Stimulated activated CD4-positive, alpha-beta T cell treated with anti-CD3 and anti-CD28 coated beads, Interleukin-4, amount 100 ng/mL, for 48 hours (primary cell): ENCODE data around the gene TTLL12.

Source experiments
- DNase-seq, 2 donors: peaks; one replicate each; pipeline ENCODE4 v3.0.0-alpha.2; 2020; ENCODE audit warnings: low read depth in 2 of 2

The TTLL12 gene

GRCh38 chr22:43213962-43214361 is 27.0 kb upstream of the TTLL12 start:
- DNase-seq: no peak

- DNase-seq: no peak
These were observed 26.1 kb upstream of the TTLL12 start for GRCh38 chr22:43213051-43213450.

- DNase-seq: no peak
These were observed 25.6 kb upstream of the TTLL12 start for GRCh38 chr22:43212434-43212952.

- DNase-seq: no peak
These were observed 25.1 kb upstream of the TTLL12 start for GRCh38 chr22:43211941-43212433.

- no peak for DNase-seq
These were observed 23.9 kb upstream of the TTLL12 start for GRCh38 chr22:43210631-43211515.

- DNase-seq: no peak
These were observed 23.0 kb upstream of the TTLL12 start for GRCh38 chr22:43209971-43210370.

- DNase-seq: no peak
These were observed 22.6 kb upstream of the TTLL12 start for GRCh38 chr22:43209523-43209890.

GRCh38 chr22:43208703-43209522 is 22.0 kb upstream of the TTLL12 start:
- no peak for DNase-seq

- DNase-seq: no peak
These were observed 21.1 kb upstream of the TTLL12 start for GRCh38 chr22:43207849-43208702.

- no peak for DNase-seq
These were observed 20.5 kb upstream of the TTLL12 start for GRCh38 chr22:43207386-43207785.

- no peak for DNase-seq
These were observed 19.7 kb upstream of the TTLL12 start for GRCh38 chr22:43206509-43207161.

GRCh38 chr22:43205748-43206508 is 19.0 kb upstream of the TTLL12 start:
- no peak for DNase-seq

- DNase-seq: no peak
These were observed 18.3 kb upstream of the TTLL12 start for GRCh38 chr22:43205261-43205691.

- DNase-seq: no peak
These were observed 16.6 kb upstream of the TTLL12 start for GRCh38 chr22:43203471-43203981.

- DNase-seq: no peak
These were observed 15.9 kb upstream of the TTLL12 start for GRCh38 chr22:43202756-43203410.

- DNase-seq: no peak
These were observed 15.4 kb upstream of the TTLL12 start for GRCh38 chr22:43202326-43202725.

- DNase-seq: no peak
These were observed 14.7 kb upstream of the TTLL12 start for GRCh38 chr22:43201486-43202219.

- no peak for DNase-seq
These were observed 13.6 kb upstream of the TTLL12 start for GRCh38 chr22:43200555-43200954.

GRCh38 chr22:43200031-43200430 is 13.1 kb upstream of the TTLL12 start:
- DNase-seq: no peak
